ENCODE results near the gene DKK3. TPM values are rescaled to one million over a fixed set of nuclear protein-coding genes. Genes with fewer than 3 reads are reported as not detected.

DKK3 gene
- total RNA-seq, 6 experiments from 2014 or later = 518 to 872 (median 646) TPM

- H3K27me3 Mint-ChIP-seq (ENCODE audit: insufficient read depth) = no peaks in the 10 kb centered on the region; the same call in 1 of the 2 replicates
Measured at GRCh38 chr11:12006552-12007229, 1.7 kb downstream of the DKK3 start.

GRCh38 chr11:12005476-12005875 lies 3.0 kb downstream of the DKK3 start:
- peak; percentile 63 for DNase-seq
- Mint-ChIP-seq H3K4me3 (peak overlapping the region; percentile 71), H3K27me3 (ENCODE audit: insufficient read depth) (no peaks in the 10 kb centered on the region; the same call in 1 of the 2 replicates), H3K36me3 (ENCODE audit: low read depth) (peaks cover 51% of the 10 kb centered on the region), H3K9me3 (no peaks in the 10 kb centered on the region), H3K27ac (peak overlapping the region; percentile 68), H3K4me1 (ENCODE audit: low read depth) (peaks cover 67% of the 10 kb centered on the region)
- TF ChIP-seq CTCF (IDR thresholded peaks at IDR 0.05) = no peak

More at GRCh38 chr11:12006552-12007229, 1.7 kb downstream of the DKK3 start:
- peak overlapping the region; percentile 89 for H3K4me3 Mint-ChIP-seq
- peak overlapping the region; percentile 82 for H3K27ac Mint-ChIP-seq
- H3K9me3 Mint-ChIP-seq = no peaks in the 10 kb centered on the region
- no peak for DNase-seq
- peaks cover 47% of the 10 kb centered on the region for H3K36me3 Mint-ChIP-seq (ENCODE audit: low read depth)
- TF ChIP-seq CTCF (IDR thresholded peaks at IDR 0.05) = no peak
- peaks cover 68% of the 10 kb centered on the region for H3K4me1 Mint-ChIP-seq (ENCODE audit: low read depth)

- H3K27ac Mint-ChIP-seq = peak overlapping the region; percentile 68
- no peak for TF ChIP-seq CTCF (IDR thresholded peaks at IDR 0.05)
- peak overlapping the region; percentile 71 for H3K4me3 Mint-ChIP-seq
- no peaks in the 10 kb centered on the region; the same call in 1 of the 2 replicates for H3K27me3 Mint-ChIP-seq (ENCODE audit: insufficient read depth)
- no peaks in the 10 kb centered on the region for H3K9me3 Mint-ChIP-seq
- peaks cover 51% of the 10 kb centered on the region for H3K36me3 Mint-ChIP-seq (ENCODE audit: low read depth)
- no peak for DNase-seq
- H3K4me1 Mint-ChIP-seq (ENCODE audit: low read depth) = peaks cover 64% of the 10 kb centered on the region
Measured at GRCh38 chr11:12005061-12005460, 3.4 kb downstream of the DKK3 start.

DNA sequence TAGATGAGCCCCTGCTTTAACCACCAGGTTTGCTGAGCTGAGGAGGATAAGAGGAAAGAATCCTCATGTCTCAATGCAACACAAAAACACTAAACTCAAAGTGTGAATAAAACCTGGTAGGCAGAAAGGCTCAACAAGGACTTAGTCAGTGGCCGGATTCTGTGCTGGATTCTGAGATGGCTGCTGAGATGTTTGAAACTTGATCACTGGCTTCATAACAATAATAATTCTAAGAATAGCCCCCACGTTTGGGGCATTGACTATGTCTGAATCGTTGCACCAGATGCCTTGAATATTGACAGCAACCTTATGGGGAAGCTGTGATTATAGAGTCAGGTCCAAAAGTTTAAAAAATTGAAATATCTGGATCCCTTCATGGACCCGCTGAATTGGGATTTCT lies 4.6 kb downstream of the DKK3 start:
- Mint-ChIP-seq H3K27ac (no peak overlapping the region), H3K36me3 (ENCODE audit: low read depth) (peaks cover 58% of the 10 kb centered on the region), H3K4me1 (ENCODE audit: low read depth) (peaks cover 70% of the 10 kb centered on the region), H3K27me3 (ENCODE audit: insufficient read depth) (no peaks in the 10 kb centered on the region; the same call in 1 of the 2 replicates), H3K9me3 (no peaks in the 10 kb centered on the region), H3K4me3 (no peak overlapping the region)
- no peak for DNase-seq
- no peak for TF ChIP-seq CTCF (IDR thresholded peaks at IDR 0.05)

- no peak overlapping the region for H3K4me3 Mint-ChIP-seq
- TF ChIP-seq CTCF (IDR thresholded peaks at IDR 0.05) = no peak
- peaks cover 75% of the 10 kb centered on the region for H3K4me1 Mint-ChIP-seq (ENCODE audit: low read depth)
- H3K27ac Mint-ChIP-seq = no peak overlapping the region; the same call in 1 of the 2 replicates
- no peaks in the 10 kb centered on the region for H3K9me3 Mint-ChIP-seq
- H3K36me3 Mint-ChIP-seq (ENCODE audit: low read depth) = peaks cover 62% of the 10 kb centered on the region
- DNase-seq = no peak
- no peaks in the 10 kb centered on the region; the same call in 1 of the 2 replicates for H3K27me3 Mint-ChIP-seq (ENCODE audit: insufficient read depth)
Measured at GRCh38 chr11:12003336-12003735, 5.1 kb downstream of the DKK3 start.

Data from HFFc6 (cell line).